HG03457 (cell line): ENCODE data around the gene SLX9.

Experiments used
- ATAC-seq: cut with Tn5 transposase; IDR thresholded peaks from one replicate; pipeline ENCODE4 v1.9.1; 2021; ENCODE audit warnings: moderate number of reproducible peaks; ENCODE audit not compliant: unreplicated experiment

Gene SLX9

DNA sequence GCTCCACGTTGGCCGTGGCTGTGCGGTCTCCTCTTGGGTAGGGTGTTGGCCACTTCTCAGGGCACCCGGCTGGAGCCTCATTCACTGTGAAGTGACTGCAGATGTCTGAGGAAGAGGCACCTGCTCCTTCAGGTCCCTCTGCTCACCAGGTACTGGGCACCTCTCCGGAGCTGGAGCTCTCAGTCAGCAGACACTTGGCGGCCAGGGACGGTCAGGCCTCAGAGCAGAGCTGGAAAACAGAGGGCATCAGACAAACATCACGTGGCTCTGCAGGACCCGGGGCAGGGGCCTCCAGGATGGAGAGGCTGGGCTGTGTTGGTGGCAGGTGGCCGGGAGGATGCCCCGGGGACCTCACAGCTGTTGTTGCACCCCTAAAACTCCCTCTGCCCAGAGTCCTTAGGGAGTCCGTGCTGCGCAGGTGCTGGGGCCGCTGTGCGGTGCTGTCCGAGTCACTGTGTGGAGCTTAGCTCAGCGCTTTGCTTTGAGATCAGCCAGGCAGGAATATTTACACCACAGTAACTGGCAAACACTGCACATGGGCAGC lies 59.7 kb downstream of the SLX9 start:
- no peak for ATAC-seq

DNA sequence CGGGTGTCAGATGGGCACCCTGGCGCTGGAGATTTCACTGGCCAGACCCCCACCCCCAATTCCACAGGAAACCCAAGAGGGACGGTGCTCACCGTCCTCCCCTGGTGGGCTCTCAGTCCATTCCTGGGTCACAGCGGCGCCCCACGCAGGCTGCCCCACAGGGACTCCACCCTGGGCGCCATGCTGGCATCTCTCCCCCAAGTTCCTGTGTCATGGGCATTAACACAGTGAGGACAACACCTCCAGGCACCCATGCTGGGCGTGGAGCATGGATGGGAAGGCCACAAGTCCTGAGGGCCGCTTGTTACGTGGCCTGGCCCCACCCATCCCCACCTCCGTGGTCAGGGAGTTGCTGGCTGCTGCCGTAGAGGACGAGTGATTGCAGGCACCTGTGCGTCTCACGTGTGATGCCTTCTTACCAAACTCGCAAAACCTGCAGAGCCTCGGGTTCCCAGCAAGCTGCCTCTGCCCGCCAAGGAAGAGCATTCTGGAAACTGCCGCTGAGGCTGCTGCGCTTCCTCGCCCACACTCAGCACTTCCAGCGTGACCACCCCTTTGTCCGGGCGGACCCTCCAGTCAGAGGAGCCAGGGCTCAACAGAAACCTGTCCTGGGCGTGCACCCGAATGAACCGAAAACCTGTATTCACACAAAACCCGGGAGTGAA lies 60.3 kb downstream of the SLX9 start:
- no peak for ATAC-seq

DNA sequence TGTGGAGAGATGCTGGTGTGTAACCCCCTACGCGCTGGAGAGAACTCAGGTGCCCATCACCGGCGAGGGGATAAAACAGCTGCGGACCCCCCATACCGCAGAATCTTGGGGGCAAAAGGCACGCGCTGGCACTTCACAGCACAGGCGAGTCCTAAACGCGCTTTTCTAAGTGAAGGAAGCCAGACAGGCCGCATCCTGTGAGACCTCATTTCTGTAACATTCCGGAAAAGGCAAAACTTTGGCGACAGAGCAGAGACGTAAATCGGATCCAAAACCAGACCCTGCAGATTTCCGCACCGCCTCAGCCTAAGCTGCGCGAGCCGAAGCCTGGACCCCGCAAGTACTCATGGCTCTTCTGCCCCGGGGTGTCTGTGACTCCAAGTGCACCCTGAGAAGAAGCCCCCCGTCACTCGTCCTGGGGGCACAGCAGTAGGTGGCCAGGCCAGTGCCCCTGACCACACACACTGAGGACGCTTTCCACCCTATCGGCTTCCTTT lies 60.9 kb downstream of the SLX9 start:
- no peak for ATAC-seq

DNA sequence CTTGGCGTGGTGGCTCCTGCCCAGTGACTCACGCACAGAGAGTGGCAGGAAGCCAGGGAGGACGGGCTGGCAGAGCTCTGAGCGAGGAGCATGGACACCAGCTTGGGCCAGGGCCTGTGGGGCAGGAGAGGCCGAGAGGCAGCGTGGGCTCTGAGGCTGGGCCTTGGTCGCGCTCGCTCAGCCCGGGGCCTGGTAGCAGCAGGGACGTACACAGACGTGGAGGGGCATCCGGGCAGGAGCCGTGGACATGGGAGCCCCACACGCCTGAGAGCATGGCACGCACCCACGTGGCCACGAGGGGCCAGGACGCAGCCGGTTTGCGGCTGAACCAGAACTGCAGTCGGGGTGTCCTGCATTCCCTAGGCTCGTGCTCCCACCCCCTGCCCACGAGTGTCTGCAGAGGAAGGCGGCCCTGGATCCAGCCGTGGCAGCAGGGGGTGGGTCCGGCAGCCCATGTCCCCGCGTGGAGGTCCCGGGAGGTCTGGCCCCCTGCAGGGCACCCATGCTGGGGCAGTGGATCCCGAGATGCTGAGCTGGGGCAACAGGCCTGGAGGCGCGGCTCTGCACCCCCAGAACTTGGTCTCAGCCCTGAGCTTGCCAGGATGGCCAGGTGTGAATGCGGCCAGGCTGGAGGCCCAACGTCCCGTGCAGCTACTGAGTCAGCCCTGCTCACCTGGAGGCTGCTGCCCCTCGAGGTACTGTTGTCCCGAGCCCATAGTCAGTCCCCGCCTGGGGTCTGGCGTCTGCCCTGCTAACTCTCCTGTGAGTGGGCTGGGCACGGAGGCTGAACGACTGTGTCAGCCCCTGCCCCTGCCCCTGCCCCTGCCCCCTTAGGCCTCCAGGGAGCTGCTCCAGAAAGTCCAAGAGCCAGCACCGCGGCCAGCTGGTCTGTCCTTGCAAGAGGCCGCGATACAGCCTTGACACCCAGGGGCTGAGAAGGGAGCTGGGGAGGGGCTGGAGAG lies 61.6 kb downstream of the SLX9 start:
- no peak for ATAC-seq

DNA sequence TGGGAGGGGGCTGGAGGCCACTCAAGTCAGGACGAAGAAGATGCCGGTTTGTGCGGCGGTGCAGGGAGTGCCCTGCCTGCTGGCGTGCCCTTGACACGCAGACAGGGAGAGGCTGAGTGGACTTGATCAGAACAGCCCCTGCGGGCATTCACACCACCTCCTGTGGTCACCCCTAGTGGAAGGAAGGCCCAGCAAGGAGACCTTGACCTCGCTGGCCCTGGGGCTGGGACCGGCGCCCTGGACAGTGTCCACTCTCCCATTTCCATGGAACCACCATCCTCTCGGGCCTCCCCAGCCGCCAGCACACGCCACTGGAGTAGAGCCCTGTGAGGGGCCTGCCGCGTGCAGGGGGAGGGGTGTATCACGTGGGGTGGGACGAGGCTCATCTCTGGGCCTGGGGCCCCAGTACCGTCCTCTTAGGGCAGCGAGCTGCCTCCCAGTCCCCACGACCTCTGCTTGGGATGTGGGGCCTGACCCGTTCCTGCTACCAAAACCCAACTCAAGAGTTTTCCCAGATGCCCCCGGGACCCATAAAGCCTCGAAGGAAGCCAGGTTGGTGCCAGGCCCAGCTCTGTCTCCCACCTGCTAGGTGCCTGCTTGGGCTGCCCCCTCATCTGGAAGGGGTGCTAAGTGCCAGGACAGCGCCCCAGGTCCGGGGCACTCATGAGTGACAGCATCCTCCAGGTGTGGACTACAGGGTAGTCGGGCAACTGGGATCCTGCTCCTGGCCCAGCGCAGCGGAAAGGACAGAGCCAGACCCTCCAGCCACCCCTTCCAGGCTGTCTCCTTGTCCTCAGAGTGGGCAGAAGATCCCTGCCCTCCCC lies 62.8 kb downstream of the SLX9 start:
- ATAC-seq, result no peak

DNA sequence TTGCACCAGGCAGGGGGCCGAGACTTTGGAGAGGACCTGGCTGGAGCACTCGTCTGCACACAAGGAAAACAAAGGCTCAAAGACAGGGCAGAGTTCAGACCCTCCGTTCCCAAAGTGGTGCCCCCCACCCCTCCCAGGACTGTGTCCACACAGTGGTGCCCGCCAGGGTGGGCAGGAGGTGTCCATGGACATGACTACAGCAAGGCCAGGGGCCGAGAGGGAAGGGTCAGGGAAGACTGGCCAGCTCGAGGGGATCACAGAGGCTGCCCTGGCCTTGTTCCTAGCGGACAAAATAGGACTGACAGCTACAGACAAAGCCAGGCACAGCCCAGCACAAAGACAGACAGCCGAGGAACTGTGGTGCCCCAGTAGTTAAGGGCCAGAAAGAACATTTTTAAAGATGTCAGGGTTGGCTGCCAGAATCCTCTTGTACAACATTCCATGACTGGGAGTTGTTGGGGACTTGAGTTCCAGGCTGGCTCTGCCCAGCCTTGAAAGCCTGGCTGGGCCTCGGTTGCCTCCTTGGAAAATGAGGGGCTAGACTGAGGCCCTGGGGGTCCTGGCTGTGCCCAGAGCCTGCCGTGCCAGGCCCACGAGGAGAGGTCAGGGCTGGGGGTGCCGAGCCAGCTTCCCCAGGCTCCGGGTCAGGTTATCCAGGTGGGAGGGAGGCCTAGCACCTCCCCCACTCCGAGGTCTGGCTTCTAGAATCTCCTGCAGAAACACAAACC lies 63.7 kb downstream of the SLX9 start:
- ATAC-seq, result no peak

DNA sequence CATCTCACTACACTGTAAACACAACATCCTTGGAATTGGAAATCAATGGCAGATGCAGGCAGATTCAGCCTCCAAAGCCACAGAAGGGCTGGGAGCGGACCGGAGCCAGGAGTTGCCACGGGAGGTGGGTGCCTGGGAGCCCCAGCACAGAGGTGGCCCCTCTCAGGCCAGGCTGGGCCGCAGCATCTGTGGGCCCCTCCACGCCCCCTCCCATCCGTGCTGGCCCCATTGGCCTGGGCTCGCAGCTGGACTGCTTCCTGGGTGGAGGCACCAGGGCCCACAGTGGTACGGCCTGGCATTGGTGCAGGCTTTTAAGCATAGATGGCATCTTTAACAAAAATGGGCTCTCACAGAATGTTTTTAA lies 64.2 kb downstream of the SLX9 start:
- no peak for ATAC-seq

DNA sequence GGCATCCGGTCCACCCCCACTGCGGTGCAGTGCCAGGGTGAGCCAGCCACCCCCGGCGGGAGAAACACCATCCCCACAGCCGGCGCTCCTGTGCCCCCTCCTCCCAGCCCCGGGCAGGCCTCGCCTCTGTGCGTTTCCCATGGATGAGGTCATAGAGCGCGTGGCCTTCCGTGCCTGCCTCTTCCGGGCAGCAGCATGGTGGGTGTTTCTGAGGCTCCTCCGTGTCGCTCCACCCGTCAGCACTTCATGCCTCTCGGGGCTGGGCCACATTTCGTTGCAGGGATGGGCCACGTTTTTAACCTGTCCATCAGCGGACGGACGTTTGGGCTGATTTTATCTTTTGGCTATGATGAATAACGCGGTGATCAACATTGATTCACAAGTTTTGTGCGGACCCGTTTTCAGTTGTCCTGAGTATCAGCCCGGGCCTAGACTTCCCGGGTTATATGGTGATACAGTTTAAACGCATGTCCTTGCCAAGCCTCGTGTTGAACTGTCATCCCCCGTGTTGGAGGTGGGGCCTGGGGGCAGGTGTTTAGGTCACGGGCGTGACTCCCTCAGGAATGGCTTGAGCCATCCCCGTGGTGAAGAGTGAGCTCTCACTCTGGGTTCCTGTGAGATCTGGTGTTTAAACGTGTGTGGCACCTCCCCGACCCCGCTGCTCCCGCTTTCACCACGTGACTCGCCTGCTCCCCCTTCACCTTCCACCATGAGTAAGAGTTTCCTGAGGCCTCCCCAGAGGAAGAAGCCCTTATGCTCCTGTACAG lies 64.8 kb downstream of the SLX9 start:
- no peak for ATAC-seq

DNA sequence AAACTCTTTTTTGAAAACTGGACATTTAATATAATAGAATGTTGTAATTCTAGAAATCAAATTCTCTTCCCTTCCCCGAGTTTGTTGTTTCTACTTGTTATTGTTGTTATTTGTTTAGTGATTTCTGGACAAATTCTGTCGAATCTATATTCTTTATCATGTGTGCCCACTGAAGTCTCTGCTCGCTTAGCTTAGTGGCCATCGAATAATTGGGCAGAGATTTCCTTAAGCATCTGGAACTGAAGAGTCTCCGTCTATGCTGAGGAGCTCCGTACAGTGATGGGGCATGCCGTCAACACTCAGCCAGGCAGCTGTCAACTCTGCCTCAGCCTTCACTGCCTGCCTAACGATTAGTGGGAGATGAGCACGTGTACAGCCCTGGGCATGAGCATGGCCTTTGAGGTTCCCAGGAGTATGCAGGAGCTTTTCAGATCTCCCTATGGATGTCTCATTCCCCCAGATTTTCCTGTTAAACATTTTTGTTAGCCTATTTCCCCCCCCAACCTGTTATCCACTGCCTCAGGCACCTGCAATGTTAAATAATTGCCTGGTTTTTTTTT lies 66.8 kb downstream of the SLX9 start:
- no peak for ATAC-seq

DNA sequence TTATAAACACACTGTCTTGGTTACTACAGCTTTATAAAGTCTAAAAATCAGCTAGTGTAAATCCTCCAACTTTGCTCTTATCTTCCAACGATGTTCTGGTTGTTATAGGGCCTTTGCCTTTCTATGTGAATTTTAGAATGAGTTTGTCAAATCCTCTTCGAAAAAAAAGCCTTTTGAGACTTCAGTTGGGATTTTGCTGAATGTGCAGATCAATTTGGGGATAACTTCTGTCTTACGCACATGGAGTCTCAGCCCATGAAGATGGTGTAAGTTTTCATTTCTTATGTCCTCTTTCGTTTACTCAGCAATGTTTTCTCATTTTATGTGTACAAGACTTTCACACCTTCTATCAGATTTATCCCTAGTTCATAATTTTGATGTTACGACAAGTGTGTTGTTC lies 69.8 kb downstream of the SLX9 start:
- ATAC-seq, result no peak

DNA sequence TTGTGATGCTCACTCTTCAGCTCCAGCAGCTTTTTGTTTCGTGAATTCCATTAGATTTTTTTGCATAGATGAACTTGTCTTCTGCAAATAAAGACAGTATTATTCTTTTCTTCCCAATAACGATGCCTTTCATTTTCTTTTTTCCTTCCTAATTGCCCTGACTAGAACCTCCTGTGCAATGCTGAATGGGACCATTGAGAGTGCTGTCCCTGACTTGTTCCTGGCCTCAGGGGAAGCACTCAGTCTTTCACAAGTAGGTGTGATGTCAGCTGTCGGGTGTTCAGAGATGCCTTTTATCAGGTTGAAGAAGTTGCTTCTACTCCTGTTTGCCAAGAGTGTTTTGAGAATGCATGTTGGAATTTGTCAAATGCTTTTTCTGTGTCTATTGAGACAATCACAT lies 70.3 kb downstream of the SLX9 start:
- no peak for ATAC-seq

DNA sequence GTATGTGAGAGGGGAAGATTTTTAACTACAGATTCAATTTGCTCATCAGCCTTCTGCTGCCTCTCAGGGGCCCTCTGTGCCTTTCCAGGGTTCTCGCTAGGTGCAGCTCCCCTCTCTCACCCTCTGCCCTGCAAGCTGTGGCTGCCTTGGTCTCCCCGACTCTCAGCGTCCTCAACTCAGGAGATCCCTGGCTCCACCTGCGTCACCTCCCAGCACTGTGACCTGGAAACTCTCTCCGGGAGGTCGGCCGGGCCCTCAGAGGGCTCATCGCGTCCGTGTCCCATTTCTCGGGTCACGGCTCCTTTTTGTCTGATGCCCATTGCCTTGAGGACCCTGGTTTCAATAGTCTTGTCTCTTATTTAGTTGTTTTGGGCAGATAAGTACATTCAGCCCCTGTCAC lies 71.0 kb downstream of the SLX9 start:
- no peak for ATAC-seq

DNA sequence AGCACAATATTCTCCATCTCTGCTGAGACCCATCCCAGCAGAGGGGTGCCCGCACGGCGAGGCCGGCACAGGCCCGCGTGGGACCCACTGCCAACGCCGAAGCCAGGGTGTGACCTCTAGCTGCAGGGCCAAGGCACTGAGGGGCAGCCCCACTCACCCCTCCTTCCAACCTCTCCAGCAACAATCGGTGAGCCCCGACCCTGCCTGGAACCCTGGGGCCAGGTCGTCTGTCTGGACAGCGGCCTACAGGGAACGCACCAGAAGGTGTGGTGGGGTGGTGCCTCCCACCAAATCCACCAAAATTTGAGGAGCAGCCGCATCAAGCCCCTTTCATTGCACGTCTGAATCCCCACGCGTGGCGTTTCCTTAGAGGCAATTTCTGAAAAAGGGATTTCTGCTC lies 71.6 kb downstream of the SLX9 start:
- no peak for ATAC-seq

DNA sequence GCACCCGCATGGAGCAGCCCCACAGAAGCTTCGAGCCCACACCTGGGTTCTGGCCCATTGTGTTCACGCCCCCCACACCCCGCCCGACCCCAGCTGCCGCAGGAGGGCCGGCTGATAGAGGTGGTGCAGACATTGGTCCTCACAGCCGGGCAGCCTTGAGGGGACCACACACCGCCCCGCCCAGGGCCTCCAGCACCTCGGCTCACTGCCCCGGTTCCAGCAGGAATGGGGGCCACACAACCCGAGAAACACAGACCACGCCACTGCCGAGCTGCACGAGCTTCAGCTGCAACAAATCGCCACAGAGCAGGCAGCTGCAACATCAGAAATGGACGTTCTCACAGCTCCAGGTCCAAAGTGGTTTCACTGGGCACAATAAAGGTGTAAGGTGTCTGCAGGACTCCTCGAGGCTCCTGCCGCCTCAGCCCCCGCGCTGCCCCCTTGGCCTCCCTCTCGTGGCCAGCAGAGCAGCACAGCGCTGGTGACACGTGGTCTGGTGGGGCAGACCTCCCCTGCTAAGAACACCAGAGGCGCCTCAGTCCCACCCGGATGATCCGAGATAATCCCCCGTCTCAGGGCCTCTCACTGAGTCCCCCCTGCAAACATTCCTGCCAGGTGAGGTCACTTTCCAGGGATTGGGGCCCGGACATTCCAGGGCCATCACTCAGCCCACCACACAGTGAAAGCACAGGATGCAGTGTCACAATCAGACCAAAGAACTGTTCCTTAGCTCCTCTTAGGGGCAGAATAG lies 72.3 kb downstream of the SLX9 start:
- no peak for ATAC-seq

DNA sequence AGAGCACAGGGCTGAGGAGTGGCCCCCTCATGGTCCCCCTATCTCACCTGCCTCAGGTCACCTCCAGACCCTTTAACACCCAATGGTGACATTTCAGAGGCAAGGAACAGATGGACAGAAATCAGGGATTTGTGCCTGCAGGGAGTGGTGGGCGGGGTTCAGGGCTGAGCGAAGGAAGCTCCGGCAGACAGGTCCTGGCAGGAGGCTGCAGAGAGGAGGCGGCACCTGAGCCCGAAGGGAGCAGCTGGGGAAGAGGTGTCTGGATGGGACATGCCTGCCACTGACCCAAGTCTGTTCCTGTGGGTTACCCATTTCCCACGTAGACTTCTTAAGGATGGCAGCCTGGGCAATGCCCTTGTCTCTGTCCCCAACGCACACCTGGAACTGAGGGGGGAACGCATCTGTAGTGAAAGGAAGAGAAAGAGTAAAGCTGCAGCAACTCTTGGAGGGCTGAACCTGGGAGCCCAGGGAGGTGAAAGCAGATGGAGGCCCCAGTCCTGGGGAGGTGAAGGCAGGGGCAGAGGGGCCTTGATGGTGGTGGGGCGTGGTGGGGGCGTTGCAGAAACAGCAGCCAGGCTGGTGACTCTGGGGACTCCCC lies 72.9 kb downstream of the SLX9 start:
- ATAC-seq, result no peak

DNA sequence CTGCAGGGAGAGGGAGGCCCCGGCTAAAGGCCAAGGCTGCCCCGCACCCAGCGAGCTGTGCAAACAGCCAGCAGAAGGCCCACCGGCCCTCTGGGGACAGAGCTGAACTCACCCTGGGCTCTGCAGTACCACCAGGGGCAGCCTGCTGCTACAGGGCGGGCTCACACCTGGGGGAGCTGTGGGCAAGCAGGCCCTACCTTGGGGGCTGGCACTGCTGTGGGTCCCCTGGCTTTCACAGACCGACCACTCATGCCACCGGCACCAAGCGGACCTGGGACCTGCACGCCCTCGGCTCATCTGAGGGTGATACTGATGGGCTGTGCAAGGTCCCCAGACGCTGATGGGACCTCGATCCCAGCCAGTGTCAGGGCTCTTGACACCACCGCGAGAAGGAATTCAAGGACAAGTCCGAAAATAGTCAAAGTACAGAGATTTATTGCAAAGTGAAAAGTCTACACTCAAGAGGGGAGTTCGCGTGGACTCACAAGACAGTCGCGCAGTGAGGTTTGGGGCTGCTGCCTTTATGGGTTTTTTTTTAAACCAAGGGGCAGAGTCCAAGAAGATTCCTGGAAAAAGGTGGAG lies 73.5 kb downstream of the SLX9 start:
- no peak for ATAC-seq

DNA sequence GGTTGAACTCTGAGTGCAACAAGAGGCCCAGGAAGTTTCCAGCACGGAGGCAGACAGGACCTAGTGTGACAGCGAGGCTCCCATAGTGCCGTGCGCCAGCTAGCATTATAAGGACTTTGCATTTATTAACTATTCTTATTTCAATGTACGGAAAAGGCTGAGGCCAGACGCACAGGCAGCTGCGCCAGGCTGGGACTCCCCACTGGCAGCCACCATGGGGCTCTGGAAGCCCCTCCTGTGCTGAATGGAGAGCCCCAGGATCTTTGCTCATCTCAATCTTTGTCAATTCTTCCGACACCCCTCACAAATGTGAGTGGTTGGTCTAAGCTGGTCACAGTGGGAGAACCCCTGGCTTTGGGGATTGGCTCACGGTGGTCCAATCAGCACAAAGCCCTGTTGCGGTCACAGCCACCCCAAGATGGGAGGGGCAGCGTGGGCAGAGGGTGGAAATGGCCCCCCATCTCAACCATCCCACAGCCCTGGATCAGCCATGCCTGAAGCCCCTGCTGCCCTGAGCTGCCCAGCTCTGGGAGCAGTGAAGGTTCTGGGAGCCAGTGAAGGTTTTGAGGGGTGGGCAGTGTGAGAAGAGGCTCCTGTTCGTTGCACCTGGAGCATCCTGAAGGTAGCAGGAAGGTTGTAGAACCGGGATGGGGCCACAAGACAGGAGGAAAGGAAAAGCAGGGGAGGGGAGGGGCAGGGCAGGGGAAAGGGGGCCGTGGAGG lies 75.1 kb downstream of the SLX9 start:
- ATAC-seq, result no peak
